GM23248 (cell line): ENCODE data around the gene EGF. TPM values are rescaled to one million over a fixed set of nuclear protein-coding genes. Genes with fewer than 3 reads are reported as not detected.

Experiments used
- DNase-seq: peaks from one replicate; pipeline ENCODE4 v3.0.0-alpha.2; 2015
- H2AFZ ChIP-seq: fragments of 200-600 bp; sonication (generic); 2 replicates; pipeline ENCODE4 v1.6.1; 2016; ENCODE audit warnings: antibody characterized with exemption
- H3F3A ChIP-seq: fragments of 200-600 bp; sonication (generic); 2 replicates; pipeline ENCODE4 v1.6.1; 2016; ENCODE audit warnings: mild to moderate bottlenecking, antibody characterized with exemption, mixed run types; ENCODE audit not compliant: insufficient read depth
- H3K27ac ChIP-seq: fragments of 200-600 bp; sonication (generic); 2 replicates; pipeline ENCODE4 v1.5.1; 2016; ENCODE audit warnings: mild to moderate bottlenecking
- H3K27me3 ChIP-seq: fragments of 200-600 bp; sonication (generic); replicated peaks from 2 replicates; pipeline ENCODE4 v1.6.1; 2016; ENCODE audit warnings: mild to moderate bottlenecking; ENCODE audit not compliant: insufficient read depth
- H3K36me3 ChIP-seq: fragments of 200-600 bp; sonication (generic); 2 replicates; pipeline ENCODE4 v1.6.1; 2016; ENCODE audit warnings: low read depth, mild to moderate bottlenecking
- H3K4me1 ChIP-seq: fragments of 200-600 bp; sonication (generic); 2 replicates; pipeline ENCODE4 v1.6.1; 2016; ENCODE audit warnings: mild to moderate bottlenecking; ENCODE audit not compliant: insufficient read depth
- H3K4me2 ChIP-seq: fragments of 200-600 bp; sonication (generic); one replicate; pipeline ENCODE4 v1.6.1; 2016; ENCODE audit warnings: mild to moderate bottlenecking; ENCODE audit not compliant: unreplicated experiment
- H3K4me3 ChIP-seq: fragments of 200-600 bp; sonication (generic); 2 replicates; pipeline ENCODE4 v1.5.1; 2016; ENCODE audit warnings: mild to moderate bottlenecking
- H3K79me2 ChIP-seq: fragments of 200-600 bp; sonication (generic); 2 replicates; pipeline ENCODE4 v1.6.1; 2016; ENCODE audit warnings: mild to moderate bottlenecking; ENCODE audit not compliant: insufficient read depth
- H3K9ac ChIP-seq: fragments of 200-600 bp; sonication (generic); 2 replicates; pipeline ENCODE4 v1.6.1; 2016; ENCODE audit warnings: mild to moderate bottlenecking
- H3K9me2 ChIP-seq: fragments of 200-600 bp; sonication (generic); 2 replicates; pipeline ENCODE4 v1.6.1; 2016; ENCODE audit warnings: mixed run types, mild to moderate bottlenecking, moderate library complexity; ENCODE audit not compliant: insufficient read depth
- H3K9me3 ChIP-seq: fragments of 200-600 bp; sonication (generic); one replicate; pipeline ENCODE4 v1.6.1; 2017; ENCODE audit warnings: low read depth
- H4K20me1 ChIP-seq: fragments of 200-600 bp; sonication (generic); 2 replicates; pipeline ENCODE4 v1.6.0; 2016; ENCODE audit not compliant: insufficient read depth
- EZH2 ChIP-seq: fragments of 200-600 bp; sonication (generic); IDR thresholded peaks from 2 replicates; pipeline ENCODE4 v1.6.1; 2018; ENCODE audit warnings: antibody characterized with exemption, mild to moderate bottlenecking; ENCODE audit not compliant: insufficient read depth, poor library complexity, severe bottlenecking
- EZH2phosphoT487 ChIP-seq: fragments of 200-600 bp; sonication (generic); IDR thresholded peaks from 2 replicates; pipeline ENCODE4 v1.6.1; 2018; ENCODE audit warnings: antibody characterized with exemption, moderate library complexity, mild to moderate bottlenecking, low read depth; ENCODE audit not compliant: insufficient read depth
- WGBS, 2 experiments: methylation state at CpG; one replicate each; pipeline ENCODE4 v1.1.6; 2015 to 2017; ENCODE audit warnings: low lambda C conversion rate in 2 of 2, low coverage in 1 of 2; ENCODE audit errors: missing lambda C conversion rate in 2 of 2; 5-methylcytosine and 5-hydroxymethylcytosine counted together
- in situ Hi-C: fragments of 300-500 bp; cut with MboI; formaldehyde crosslinking; loops from 2 replicates; pipeline ENCODE4 v1.15.0; 2020
- polyA plus RNA-seq: library from polyadenylated mRNA; unstranded; fragments of >200 nt; fragmentation: Nextera tagmentation; extraction: Ambion mirVana; gene quantifications from 2 replicates; pipeline ENCODE4 v1.2.1, GENCODE V29; 2016
- total RNA-seq: library from RNA; depleted of rRNA; stranded (reverse); fragments of >200 nt; shearing (Covaris generic); gene quantifications from 2 replicates; pipeline ENCODE4 v1.2.3, GENCODE V29; 2014

EGF gene
- total and polyA plus RNA-seq, 2 experiments from 2014 or later: 0.43 TPM; not detected in 1

DNA sequence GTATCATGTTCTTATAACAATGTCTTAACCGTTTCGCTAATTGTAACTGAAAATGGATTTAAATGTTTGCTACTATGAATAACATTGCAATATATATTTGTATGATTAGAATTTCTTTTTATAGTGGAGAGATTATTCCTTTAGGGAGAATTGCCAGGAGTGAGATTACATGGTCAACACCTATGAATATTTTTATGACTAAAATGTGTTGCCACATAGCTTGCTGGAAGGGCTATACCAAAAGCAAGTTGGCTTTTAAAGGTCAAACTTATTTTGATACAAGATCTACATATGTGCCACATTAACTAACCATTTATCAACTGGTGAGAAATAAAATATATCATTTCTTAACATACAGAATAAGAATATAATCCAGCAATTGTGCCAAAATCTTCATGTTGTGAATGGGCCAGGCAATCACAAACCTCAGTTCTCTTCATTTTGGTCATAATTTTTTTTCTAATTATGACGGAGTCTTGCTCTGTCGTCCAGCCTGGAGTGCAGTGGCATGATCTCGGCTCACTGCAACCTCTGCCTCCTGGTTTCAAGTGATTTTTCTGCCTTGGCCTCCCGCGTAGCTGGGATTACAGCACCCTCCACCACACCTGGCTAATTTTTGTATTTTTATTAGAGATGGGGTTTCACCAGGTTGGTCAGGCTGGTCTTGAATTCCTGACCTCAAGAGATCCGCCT, 10.0 kb upstream of the EGF start:
- in situ Hi-C loops: no loop called here
- TF ChIP-seq EZH2phosphoT487 (no peak), EZH2 (no peak)
- no peak overlapping the region for H2AFZ ChIP-seq
- DNase-seq: no peak
- H3K36me3 ChIP-seq: no peaks in the 10 kb centered on the region
- no peak overlapping the region for H3K9ac ChIP-seq
- no peak overlapping the region for H3K4me3 ChIP-seq
- no peaks in the 10 kb centered on the region for H3K27me3 ChIP-seq
- no peaks in the 10 kb centered on the region for H3F3A ChIP-seq
- H3K4me2 ChIP-seq: no peak overlapping the region
- 64 to 69% methylated on average over 8 of the region's 8 CpGs for WGBS, 2 experiments
- H3K9me2 ChIP-seq: no peaks in the 10 kb centered on the region
- H3K27ac ChIP-seq: no peak overlapping the region
- H3K79me2 ChIP-seq: no peaks in the 10 kb centered on the region
- H3K4me1 ChIP-seq: no peaks in the 10 kb centered on the region
- no peaks in the 10 kb centered on the region for H3K9me3 ChIP-seq
- H4K20me1 ChIP-seq: no peaks in the 10 kb centered on the region

DNA sequence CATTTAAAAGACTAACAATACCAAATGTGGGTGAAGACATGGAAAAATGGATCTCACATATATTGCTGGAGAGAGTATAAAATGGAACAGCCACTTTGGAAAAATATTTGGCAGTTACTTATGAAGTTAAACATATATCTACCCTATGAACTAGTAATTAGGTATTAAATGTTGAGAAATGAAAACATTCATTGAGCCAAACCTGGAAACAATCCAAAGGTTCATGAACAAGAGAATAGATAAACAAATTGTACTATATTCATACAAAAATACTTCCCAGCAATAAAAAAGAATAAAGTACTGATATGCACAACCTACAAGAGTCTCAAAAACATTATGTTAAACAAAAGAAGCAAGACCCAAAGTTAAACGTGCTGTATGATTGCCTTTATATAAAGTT, 4.0 kb upstream of the EGF start:
- H3K79me2 ChIP-seq: no peaks in the 10 kb centered on the region
- no peaks in the 10 kb centered on the region for H3K27me3 ChIP-seq
- H3K27ac ChIP-seq: no peak overlapping the region
- no peaks in the 10 kb centered on the region for H3K9me3 ChIP-seq
- H3K36me3 ChIP-seq: no peaks in the 10 kb centered on the region
- no peaks in the 10 kb centered on the region for H3K4me1 ChIP-seq
- 25 to 33% methylated on average over 1 of the region's 1 CpG for WGBS, 2 experiments
- no peak overlapping the region for H3K4me2 ChIP-seq
- TF ChIP-seq EZH2phosphoT487 (no peak), EZH2 (no peak)
- in situ Hi-C loops: no loop called here
- no peak overlapping the region for H3K4me3 ChIP-seq
- no peak overlapping the region for H2AFZ ChIP-seq
- no peaks in the 10 kb centered on the region for H4K20me1 ChIP-seq
- no peak overlapping the region for H3K9ac ChIP-seq
- no peaks in the 10 kb centered on the region for H3F3A ChIP-seq
- H3K9me2 ChIP-seq: no peaks in the 10 kb centered on the region
- no peak for DNase-seq

DNA sequence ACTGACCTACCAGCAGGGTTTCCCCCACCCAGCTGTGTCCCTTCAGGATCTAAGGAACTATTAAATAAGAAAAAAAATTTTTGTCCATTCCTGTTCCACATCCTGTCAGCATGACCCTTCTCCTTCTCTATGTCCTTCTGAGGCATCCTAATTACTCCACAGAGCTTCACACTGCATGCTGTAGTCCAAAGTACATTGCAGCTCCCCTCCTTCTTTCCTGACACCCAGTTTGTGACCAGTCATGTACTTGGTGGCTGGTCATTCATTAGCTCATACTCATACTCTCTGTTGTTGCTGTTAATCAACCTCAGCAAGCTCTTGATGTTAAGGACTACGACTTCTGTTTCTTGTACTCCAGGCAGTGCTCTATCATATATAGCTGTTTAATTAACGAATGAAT, 2.4 kb upstream of the EGF start:
- Histone ChIP-seq H2AFZ (no peak overlapping the region), H3F3A (no peaks in the 10 kb centered on the region), H3K79me2 (no peaks in the 10 kb centered on the region), H3K4me3 (no peak overlapping the region), H3K36me3 (no peaks in the 10 kb centered on the region), H3K27me3 (no peaks in the 10 kb centered on the region), H3K9me3 (no peaks in the 10 kb centered on the region), H4K20me1 (no peaks in the 10 kb centered on the region), H3K9me2 (no peaks in the 10 kb centered on the region), H3K27ac (no peak overlapping the region), H3K4me1 (no peaks in the 10 kb centered on the region), H3K4me2 (no peak overlapping the region), H3K9ac (no peak overlapping the region)
- WGBS, 2 experiments: 46 to 60% methylated on average over 2 of the region's 2 CpGs
- in situ Hi-C loops: no loop called here
- DNase-seq: no peak
- TF ChIP-seq EZH2 (no peak), EZH2phosphoT487 (no peak)

DNA sequence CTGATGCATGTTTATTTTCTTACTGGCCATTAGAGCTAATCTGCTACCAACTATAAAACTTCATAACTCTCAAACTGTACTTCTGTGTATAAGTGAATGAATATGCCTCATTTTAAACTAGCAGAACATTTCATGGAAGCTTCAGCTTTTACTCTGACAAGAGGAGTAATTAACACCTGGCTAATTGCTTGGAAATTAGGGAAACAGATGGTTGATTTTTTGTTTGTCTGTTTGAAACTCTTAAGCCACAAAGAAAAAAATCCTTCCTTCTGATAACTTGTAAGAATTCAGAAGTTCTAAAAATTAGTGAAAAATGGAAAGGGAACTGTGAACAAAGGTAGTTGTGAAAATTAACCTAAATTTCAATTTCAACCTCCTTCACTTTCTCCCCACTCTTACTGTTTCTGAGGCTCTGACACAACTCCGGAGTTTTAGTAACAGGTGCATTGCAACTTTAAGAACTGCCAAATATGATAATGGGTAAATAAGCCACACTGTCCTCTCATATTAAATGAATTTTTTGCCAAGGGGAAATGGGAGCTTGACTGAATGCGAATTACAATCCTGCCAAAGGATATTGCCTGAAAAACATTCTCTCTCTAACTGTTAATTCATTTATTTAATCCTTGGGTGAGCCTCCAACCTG, 1.0 kb downstream of the EGF start:
- in situ Hi-C loops: no loop called here
- H3K4me3 ChIP-seq: no peak overlapping the region
- H2AFZ ChIP-seq: no peak overlapping the region
- no peak for DNase-seq
- H3K9ac ChIP-seq: no peak overlapping the region
- no peaks in the 10 kb centered on the region for H3F3A ChIP-seq
- no peaks in the 10 kb centered on the region for H3K79me2 ChIP-seq
- no peaks in the 10 kb centered on the region for H3K4me1 ChIP-seq
- no peaks in the 10 kb centered on the region for H3K36me3 ChIP-seq
- TF ChIP-seq EZH2: no peak
- no peak overlapping the region for H3K27ac ChIP-seq
- no peaks in the 10 kb centered on the region for H3K9me2 ChIP-seq
- H3K4me2 ChIP-seq: no peak overlapping the region
- 0 out of 2 replicates have a peak, but pooled peaks cover 4% of the 10 kb centered on the region for H3K27me3 ChIP-seq
- no peaks in the 10 kb centered on the region for H3K9me3 ChIP-seq
- WGBS, 2 experiments: 53 to 55% methylated on average over 2 of the region's 2 CpGs
- no peaks in the 10 kb centered on the region for H4K20me1 ChIP-seq
